GM12878 (cell line): ENCODE data around the gene MSH4. TPM values are rescaled to one million over a fixed set of nuclear protein-coding genes. Genes with fewer than 3 reads are reported as not detected.
A peak's percentile ranks its signal among the peaks of the same experiment; 100 is the strongest.

Experiments used
- ATAC-seq: fragments of 200-7000 bp; cut with Tn5 transposase; 3 replicates; pipeline ENCODE4 v1.9.1; 2020; ENCODE audit warnings: mild to moderate bottlenecking, moderate library complexity
- BruUV-seq: library from RNA; stranded (reverse); fragments of 400-500 nt; replicated peaks from 2 replicates; lab custom pipeline; 2021; lab: Mats Ljungman, UMichigan
- CTCF ChIA-PET: fragments of 300-600 bp; sonication (Branson Sonifier 250); formaldehyde crosslinking; extraction: SDS; loops from one replicate; lab custom pipeline; 2021; ENCODE audit warnings: inconsistent platforms; lab: Yijun Ruan, JAX
- POLR2A ChIA-PET: fragments of 350-600 bp; formaldehyde crosslinking; extraction: SDS; loops from one replicate; lab custom pipeline; 2021; ENCODE audit warnings: inconsistent platforms; lab: Charles Lee
- RAD21 ChIA-PET: fragments of 300-600 bp; sonication (Branson Sonifier 250); formaldehyde crosslinking; loops from one replicate; lab custom pipeline; 2023; ENCODE audit warnings: antibody characterized with exemption; ENCODE audit not compliant: unreplicated experiment; lab: Charles Lee
- SMC1A ChIA-PET: fragments of 300-600 bp; sonication (Branson Sonifier 250); formaldehyde crosslinking; loops from one replicate; lab custom pipeline; 2023; ENCODE audit not compliant: unreplicated experiment, uncharacterized antibody; lab: Charles Lee
- DNase-seq: peaks from one replicate; pipeline ENCODE4 v3.0.0-alpha.2; 2011; ENCODE audit warnings: low read depth, low spot score
- FAIRE-seq: peaks from 3 replicates; lab custom pipeline; 2011; peaks lifted over from hg19 to GRCh38; lab: Jason Lieb, UNC
- H2AFZ ChIP-seq: 2 replicates; pipeline ENCODE4 v1.6.0; 2011; ENCODE audit warnings: low read depth, low read length, control low read depth; ENCODE audit not compliant: control insufficient read depth
- H3K27ac ChIP-seq: 2 replicates; pipeline ENCODE4 v1.5.1; 2011; ENCODE audit warnings: control low read depth; ENCODE audit not compliant: control insufficient read depth, insufficient read depth
- H3K27me3 ChIP-seq, 2 experiments: replicated peaks in 1 of 2; 2 replicates each; pipeline versions ENCODE4 v1.6.0 to v1.6.1; 2011; ENCODE audit warnings: low read length in 1 of 2; ENCODE audit not compliant: control insufficient read depth in 2 of 2, insufficient read depth in 2 of 2
- H3K36me3 ChIP-seq, 2 experiments: 2 replicates each; pipeline ENCODE4 v1.5.1; 2011; ENCODE audit warnings: low read length in 1 of 2; ENCODE audit not compliant: control insufficient read depth in 2 of 2, insufficient read depth in 2 of 2
- H3K4me1 ChIP-seq: 2 replicates; pipeline ENCODE4 v1.6.1; 2011; ENCODE audit warnings: mild to moderate bottlenecking, low read length, moderate library complexity, mixed read lengths; ENCODE audit not compliant: control insufficient read depth, insufficient read depth
- H3K4me2 ChIP-seq: 2 replicates; pipeline ENCODE4 v1.6.0; 2011; ENCODE audit warnings: control low read depth; ENCODE audit not compliant: control insufficient read depth, insufficient read depth
- H3K4me3 ChIP-seq: fragments of 200-600 bp; sonication (generic); 2 replicates; pipeline ENCODE4 v1.5.1; 2016
- H3K79me2 ChIP-seq: 2 replicates; pipeline ENCODE4 v1.6.0; 2011; ENCODE audit warnings: low read length; ENCODE audit not compliant: control insufficient read depth, insufficient read depth
- H3K9ac ChIP-seq: 2 replicates; pipeline ENCODE4 v1.8.0; 2011; ENCODE audit warnings: low read length, control low read depth, mixed read lengths; ENCODE audit not compliant: control insufficient read depth, insufficient read depth
- H3K9me3 ChIP-seq: replicated peaks from 3 replicates; pipeline ENCODE4 v1.5.1; 2011; ENCODE audit warnings: mild to moderate bottlenecking, low read length; ENCODE audit not compliant: control insufficient read depth, insufficient read depth
- H4K20me1 ChIP-seq: 2 replicates; pipeline ENCODE4 v1.6.0; 2011; ENCODE audit not compliant: control insufficient read depth, insufficient read depth
- ATF7 ChIP-seq: fragments of 450-650 bp; IDR thresholded peaks from 2 replicates; pipeline ENCODE4 v1.6.1; 2016; ENCODE audit warnings: low read depth, mild to moderate bottlenecking
- EED ChIP-seq: sonication (generic); IDR thresholded peaks from 2 replicates; pipeline ENCODE4 v1.6.1; 2016; ENCODE audit warnings: antibody characterized with exemption, low read depth
- ESRRA ChIP-seq: IDR thresholded peaks from 2 replicates; pipeline ENCODE4 v1.6.1; 2012; ENCODE audit warnings: mild to moderate bottlenecking, low read length, improper control_type of control experiment
- ETV6 ChIP-seq, 2 experiments: fragments of 450-650 bp in 1 of 2; IDR thresholded peaks in 1 of 2; conservative IDR thresholded peaks in 1 of 2; 2 replicates each; pipeline ENCODE4 v1.6.1; 2014; ENCODE audit warnings: antibody characterized with exemption in 1 of 2, borderline replicate concordance in 1 of 2, low read depth in 1 of 2, mild to moderate bottlenecking in 1 of 2, moderate library complexity in 1 of 2
- JUND ChIP-seq: IDR thresholded peaks from 2 replicates; pipeline ENCODE4 v1.6.1; 2012; ENCODE audit warnings: low read depth, mild to moderate bottlenecking, low read length, improper control_type of control experiment, moderate library complexity
- RAD21 ChIP-seq: IDR thresholded peaks from 2 replicates; pipeline ENCODE4 v1.6.1; 2011; ENCODE audit warnings: mild to moderate bottlenecking, low read depth, low read length, moderate library complexity; ENCODE audit not compliant: insufficient read depth
- SUZ12 ChIP-seq: fragments of 200-600 bp; sonication (generic); IDR thresholded peaks from one replicate; pipeline ENCODE4 v1.6.1; 2018; ENCODE audit warnings: antibody characterized with exemption, mild to moderate bottlenecking; ENCODE audit not compliant: unreplicated experiment
- ZNF207 ChIP-seq: fragments of 450-650 bp; IDR thresholded peaks from 2 replicates; pipeline ENCODE4 v1.6.1; 2014; ENCODE audit warnings: antibody characterized with exemption, mild to moderate bottlenecking, borderline replicate concordance
- ZNF217 ChIP-seq: fragments of 450-650 bp; IDR thresholded peaks from 2 replicates; pipeline ENCODE4 v1.6.1; 2017; ENCODE audit warnings: antibody characterized with exemption, mild to moderate bottlenecking
- WGBS: methylation state at CpG from one replicate; pipeline ENCODE4 v1.1.6; 2016; ENCODE audit warnings: low lambda C conversion rate; ENCODE audit not compliant: insufficient replicate concordance, insufficient coverage; ENCODE audit errors: missing lambda C conversion rate; 5-methylcytosine and 5-hydroxymethylcytosine counted together
- in situ Hi-C: fragments of 300-500 bp; cut with MboI; formaldehyde crosslinking; loops from 9 replicates; pipeline ENCODE4 v1.14.3; 2018; ENCODE audit warnings: mixed read lengths
- intact Hi-C: fragments of 100-400 bp; cut with micrococcal nuclease; formaldehyde crosslinking; loops from one replicate; pipeline ENCODE4 v1.14.2; 2022; ENCODE audit not compliant: unreplicated experiment
- polyA plus RNA-seq, 11 experiments: library from polyadenylated mRNA; depleted of rRNA in 4 of 11; unstranded in 6 of 11; stranded (reverse) in 5 of 11; fragments of >200 nt; fragmentation: Nextera tagmentation in 4 of 11; fragmentation: Illumina TruSeq in 1 of 11; extraction: Ambion mirVana in 4 of 11; extraction: Trizol in 1 of 11; gene quantifications; 1 replicate in 1 of 11; 2 replicates in 10 of 11; pipeline versions ENCODE4 v1.2.1 to v1.2.3, GENCODE V29; 2011 to 2016; ENCODE audit warnings: inconsistent platforms in 2 of 11, missing spikeins in 2 of 11, low read depth in 1 of 11
- total RNA-seq, 4 experiments: library from RNA; depleted of rRNA in 3 of 4; stranded (reverse); fragments of >200 nt in 3 of 4; fragmentation: Illumina TruSeq in 1 of 4; extraction: Trizol in 1 of 4; gene quantifications; 2 replicates each; pipeline versions ENCODE4 v1.2.1 to v1.2.3, GENCODE V29; 2013 to 2021
- TF ChIP-seq, protein P1 (sequence below): IDR thresholded peaks from 2 replicates; pipeline ENCODE4 v1.6.1; 2012; ENCODE audit warnings: mild to moderate bottlenecking, low read depth, low read length
- TF ChIP-seq, protein P2 (sequence below): fragments of 450-650 bp; IDR thresholded peaks from 2 replicates; pipeline ENCODE4 v1.6.1; 2016; ENCODE audit warnings: mild to moderate bottlenecking
- TF ChIP-seq, protein P3 (sequence below): fragments of 450-650 bp; IDR thresholded peaks from 2 replicates; pipeline ENCODE4 v1.6.1; 2017; ENCODE audit warnings: borderline replicate concordance
- TF ChIP-seq, protein P4 (sequence below): fragments of 450-650 bp; conservative IDR thresholded peaks from 2 replicates; pipeline ENCODE4 v1.6.1; 2017; ENCODE audit warnings: mild to moderate bottlenecking, moderate library complexity

The MSH4 gene
- total and polyA plus RNA-seq, 10 of the 15 experiments (the other 5 are each of a cell fraction or from before 2014, with no cell fraction given) = 0.04 to 0.34 (median 0.09) TPM; not detected in 3

DNA sequence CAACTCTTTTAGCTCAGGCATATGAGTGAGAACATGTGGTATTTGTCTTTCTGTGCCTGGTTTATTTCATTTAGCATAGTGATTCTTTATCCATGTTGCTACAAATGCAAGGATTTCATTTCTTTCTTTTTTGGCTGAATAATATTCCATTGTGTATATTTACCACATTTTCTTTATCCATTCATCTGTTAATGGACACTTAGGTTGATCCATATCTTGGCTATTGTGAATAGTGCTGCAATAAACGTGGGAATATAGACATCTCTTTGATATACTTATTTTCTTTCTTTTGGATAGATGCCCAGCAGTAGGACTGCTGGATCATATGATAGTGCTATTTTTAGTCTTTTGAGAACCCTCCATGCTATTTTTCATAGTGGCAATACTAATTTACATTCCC, 104.7 kb downstream of the MSH4 start (continued):
- TF ChIP-seq, protein P1, sequence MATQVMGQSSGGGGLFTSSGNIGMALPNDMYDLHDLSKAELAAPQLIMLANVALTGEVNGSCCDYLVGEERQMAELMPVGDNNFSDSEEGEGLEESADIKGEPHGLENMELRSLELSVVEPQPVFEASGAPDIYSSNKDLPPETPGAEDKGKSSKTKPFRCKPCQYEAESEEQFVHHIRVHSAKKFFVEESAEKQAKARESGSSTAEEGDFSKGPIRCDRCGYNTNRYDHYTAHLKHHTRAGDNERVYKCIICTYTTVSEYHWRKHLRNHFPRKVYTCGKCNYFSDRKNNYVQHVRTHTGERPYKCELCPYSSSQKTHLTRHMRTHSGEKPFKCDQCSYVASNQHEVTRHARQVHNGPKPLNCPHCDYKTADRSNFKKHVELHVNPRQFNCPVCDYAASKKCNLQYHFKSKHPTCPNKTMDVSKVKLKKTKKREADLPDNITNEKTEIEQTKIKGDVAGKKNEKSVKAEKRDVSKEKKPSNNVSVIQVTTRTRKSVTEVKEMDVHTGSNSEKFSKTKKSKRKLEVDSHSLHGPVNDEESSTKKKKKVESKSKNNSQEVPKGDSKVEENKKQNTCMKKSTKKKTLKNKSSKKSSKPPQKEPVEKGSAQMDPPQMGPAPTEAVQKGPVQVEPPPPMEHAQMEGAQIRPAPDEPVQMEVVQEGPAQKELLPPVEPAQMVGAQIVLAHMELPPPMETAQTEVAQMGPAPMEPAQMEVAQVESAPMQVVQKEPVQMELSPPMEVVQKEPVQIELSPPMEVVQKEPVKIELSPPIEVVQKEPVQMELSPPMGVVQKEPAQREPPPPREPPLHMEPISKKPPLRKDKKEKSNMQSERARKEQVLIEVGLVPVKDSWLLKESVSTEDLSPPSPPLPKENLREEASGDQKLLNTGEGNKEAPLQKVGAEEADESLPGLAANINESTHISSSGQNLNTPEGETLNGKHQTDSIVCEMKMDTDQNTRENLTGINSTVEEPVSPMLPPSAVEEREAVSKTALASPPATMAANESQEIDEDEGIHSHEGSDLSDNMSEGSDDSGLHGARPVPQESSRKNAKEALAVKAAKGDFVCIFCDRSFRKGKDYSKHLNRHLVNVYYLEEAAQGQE = no peak
- TF ChIP-seq JUND = no peak

DNA sequence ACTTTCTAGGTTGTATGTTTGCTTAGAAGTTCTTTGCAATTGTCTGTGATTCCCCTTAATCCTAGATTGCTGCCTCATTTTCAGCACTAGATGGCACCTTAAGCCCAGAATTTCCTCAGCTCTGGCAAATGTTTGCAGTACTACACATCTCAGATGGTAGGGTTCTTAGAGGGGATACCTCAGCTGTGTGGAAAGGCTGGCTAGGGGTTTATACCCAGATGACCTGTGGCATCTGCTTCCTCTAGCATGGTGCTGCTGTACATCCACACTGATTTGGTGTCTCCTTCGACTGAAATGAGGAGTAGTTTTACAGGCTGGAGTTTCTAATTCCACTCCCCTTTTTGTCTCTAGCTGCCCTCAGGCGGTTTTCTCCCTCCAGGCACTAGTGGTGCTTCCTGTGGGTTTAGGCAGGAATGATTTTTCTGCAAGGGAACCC, 112.1 kb downstream of the MSH4 start:
- intact Hi-C loops (loop anchor here (1.0 to 10.0 kb wide), 8 partner anchors 72 to 1234 kb away; no protein-coding TSS in a partner anchor), in situ Hi-C loops (loop anchor here (25.0 kb wide), 1 partner anchor 1229 kb away; no protein-coding TSS in a partner anchor)
- BruUV-seq = no TSS peak
- ChIA-PET SMC1A (interaction anchor here (0.5 to 2.2 kb wide), 21 partner anchors 8 to 1234 kb away, joined by 3 to 26 read pairs (median 4); no protein-coding TSS in a partner anchor), POLR2A (no interaction called here), RAD21 (interaction anchor here (0.9 to 3.9 kb wide), 14 partner anchors 10 to 1235 kb away, joined by 3 to 25 read pairs (median 5); no protein-coding TSS in a partner anchor), CTCF (interaction anchor here (0.7 to 2.3 kb wide), 24 partner anchors 9 to 1405 kb away, joined by 3 to 28 read pairs (median 4); no protein-coding TSS in a partner anchor)
- Histone ChIP-seq H3K27me3 (no peaks in the 10 kb centered on the region), H3K4me3 (no peak overlapping the region), H3K4me1 (no peaks in the 10 kb centered on the region), H3K4me2 (no peak overlapping the region), H3K36me3 (no peaks in the 10 kb centered on the region), H3K79me2 (no peaks in the 10 kb centered on the region), H2AFZ (0 out of 2 replicates have a peak overlapping the region, but pooled peaks have one; percentile 23), H3K9ac (no peak overlapping the region), H4K20me1 (no peaks in the 10 kb centered on the region), H3K27ac (no peak overlapping the region), H3K9me3 (no peaks in the 10 kb centered on the region)
- peak; percentile 99 for ATAC-seq
- DNase-seq = peak; percentile 7
- FAIRE-seq = peak; percentile 96
- WGBS = 8% methylated on average over 2 of the region's 2 CpGs
- no peak for TF ChIP-seq ZNF207
- TF ChIP-seq, protein P2, sequence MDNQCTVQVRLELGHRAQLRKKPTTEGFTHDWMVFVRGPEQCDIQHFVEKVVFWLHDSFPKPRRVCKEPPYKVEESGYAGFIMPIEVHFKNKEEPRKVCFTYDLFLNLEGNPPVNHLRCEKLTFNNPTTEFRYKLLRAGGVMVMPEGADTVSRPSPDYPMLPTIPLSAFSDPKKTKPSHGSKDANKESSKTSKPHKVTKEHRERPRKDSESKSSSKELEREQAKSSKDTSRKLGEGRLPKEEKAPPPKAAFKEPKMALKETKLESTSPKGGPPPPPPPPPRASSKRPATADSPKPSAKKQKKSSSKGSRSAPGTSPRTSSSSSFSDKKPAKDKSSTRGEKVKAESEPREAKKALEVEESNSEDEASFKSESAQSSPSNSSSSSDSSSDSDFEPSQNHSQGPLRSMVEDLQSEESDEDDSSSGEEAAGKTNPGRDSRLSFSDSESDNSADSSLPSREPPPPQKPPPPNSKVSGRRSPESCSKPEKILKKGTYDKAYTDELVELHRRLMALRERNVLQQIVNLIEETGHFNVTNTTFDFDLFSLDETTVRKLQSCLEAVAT = no peak
- TF ChIP-seq SUZ12 = no peak
- TF ChIP-seq ESRRA = no peak
- peak; percentile 94 for TF ChIP-seq RAD21
- no peak for TF ChIP-seq ZNF217
- TF ChIP-seq EED = 0 out of 2 replicates have a peak, but pooled peaks have one; percentile 19
- no peak for TF ChIP-seq ETV6 (conservative IDR thresholded peaks at IDR 0.05 in 1 of 2, IDR thresholded peaks at IDR 0.05 in 1 of 2; ENCODE audit: borderline replicate concordance in 1 of 2, low read depth in 1 of 2)
- TF ChIP-seq, protein P3, sequence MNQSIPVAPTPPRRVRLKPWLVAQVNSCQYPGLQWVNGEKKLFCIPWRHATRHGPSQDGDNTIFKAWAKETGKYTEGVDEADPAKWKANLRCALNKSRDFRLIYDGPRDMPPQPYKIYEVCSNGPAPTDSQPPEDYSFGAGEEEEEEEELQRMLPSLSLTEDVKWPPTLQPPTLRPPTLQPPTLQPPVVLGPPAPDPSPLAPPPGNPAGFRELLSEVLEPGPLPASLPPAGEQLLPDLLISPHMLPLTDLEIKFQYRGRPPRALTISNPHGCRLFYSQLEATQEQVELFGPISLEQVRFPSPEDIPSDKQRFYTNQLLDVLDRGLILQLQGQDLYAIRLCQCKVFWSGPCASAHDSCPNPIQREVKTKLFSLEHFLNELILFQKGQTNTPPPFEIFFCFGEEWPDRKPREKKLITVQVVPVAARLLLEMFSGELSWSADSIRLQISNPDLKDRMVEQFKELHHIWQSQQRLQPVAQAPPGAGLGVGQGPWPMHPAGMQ = no peak
- TF ChIP-seq, protein P4, sequence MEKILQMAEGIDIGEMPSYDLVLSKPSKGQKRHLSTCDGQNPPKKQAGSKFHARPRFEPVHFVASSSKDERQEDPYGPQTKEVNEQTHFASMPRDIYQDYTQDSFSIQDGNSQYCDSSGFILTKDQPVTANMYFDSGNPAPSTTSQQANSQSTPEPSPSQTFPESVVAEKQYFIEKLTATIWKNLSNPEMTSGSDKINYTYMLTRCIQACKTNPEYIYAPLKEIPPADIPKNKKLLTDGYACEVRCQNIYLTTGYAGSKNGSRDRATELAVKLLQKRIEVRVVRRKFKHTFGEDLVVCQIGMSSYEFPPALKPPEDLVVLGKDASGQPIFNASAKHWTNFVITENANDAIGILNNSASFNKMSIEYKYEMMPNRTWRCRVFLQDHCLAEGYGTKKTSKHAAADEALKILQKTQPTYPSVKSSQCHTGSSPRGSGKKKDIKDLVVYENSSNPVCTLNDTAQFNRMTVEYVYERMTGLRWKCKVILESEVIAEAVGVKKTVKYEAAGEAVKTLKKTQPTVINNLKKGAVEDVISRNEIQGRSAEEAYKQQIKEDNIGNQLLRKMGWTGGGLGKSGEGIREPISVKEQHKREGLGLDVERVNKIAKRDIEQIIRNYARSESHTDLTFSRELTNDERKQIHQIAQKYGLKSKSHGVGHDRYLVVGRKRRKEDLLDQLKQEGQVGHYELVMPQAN = no peak
- no peak for TF ChIP-seq ATF7
